Suppressor macrophage (primary cell): Measurements from ENCODE around the gene IFNGR1.

ENCODE experiments used
- DNase-seq, 4 experiments: peaks; one replicate each; pipeline ENCODE4 v3.0.0-alpha.2; 2020 to 2022
- total RNA-seq, 17 experiments: gene quantifications; one replicate each; lab custom pipeline; 2026; ENCODE audit warnings: mixed read lengths in 6 of 17, inconsistent platforms in 3 of 17; lab: John Stamatoyannopoulos, UW

The IFNGR1 gene
- total RNA-seq = 21.8 to 324 (median 168) reads per million in 17 experiments

DNA sequence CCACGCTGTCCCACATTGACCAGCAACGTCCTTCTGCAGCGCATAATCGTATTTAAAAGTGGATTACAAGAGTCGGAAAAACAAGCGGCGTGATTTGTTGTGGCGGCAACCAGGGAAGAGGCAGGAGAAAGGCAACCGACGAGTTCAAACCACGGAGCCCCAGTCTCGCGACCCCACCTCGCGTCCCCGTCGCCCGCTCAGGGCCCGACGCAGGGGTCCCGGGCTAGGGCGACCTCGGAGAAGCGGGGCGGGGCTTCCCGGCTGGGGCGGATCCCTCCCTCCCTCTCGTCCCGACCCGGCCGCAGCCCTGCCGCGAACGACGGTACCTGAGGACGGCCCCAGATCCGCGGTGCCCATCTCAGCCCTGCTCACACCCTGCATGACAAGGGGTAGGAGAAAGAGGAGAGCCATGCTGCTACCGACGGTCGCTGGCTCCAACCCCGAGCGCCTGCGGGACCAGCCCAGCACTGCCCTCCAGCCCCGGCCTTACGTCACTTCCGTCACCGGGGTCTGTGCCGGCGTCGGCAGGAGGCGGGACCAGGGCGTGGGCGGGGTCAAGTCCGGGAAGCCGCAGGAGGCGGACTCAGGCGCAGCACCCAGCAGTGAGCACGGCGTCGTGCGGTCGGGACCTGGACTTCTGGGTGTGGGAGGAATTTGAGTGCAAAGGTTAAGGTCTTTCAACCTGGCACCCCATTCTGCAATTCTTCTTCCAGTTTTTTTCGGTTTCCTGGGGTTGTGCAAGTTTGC lies at the start of gene IFNGR1:
IFNGR1 (minus strand) TSS at position 469 of the 747 bp plus-strand sequence; CDS start at position 411, 58 bp downstream.
- peak; percentile 99 to 100 (median 100) for DNase-seq

DNA sequence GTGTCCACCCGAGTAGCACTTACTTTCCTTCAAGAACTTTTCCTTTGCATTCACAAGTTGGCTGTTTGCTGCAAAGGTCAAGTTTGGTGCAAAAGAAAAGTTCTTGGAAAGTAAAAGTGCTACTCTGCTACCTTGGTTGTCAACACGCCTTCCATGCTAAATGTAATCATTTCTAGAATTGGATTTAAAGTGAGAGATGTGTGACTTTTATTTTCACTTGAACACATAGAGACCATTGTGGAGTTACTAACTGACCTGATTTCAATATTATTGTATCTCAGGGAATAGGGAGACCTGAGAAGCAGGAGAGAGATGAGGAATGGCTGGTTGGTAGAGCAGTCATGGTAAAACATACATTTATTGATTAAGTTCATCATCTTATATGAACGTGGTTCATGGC lies 49.7 kb upstream of the IFNGR1 start:
- DNase-seq = no peak

DNA sequence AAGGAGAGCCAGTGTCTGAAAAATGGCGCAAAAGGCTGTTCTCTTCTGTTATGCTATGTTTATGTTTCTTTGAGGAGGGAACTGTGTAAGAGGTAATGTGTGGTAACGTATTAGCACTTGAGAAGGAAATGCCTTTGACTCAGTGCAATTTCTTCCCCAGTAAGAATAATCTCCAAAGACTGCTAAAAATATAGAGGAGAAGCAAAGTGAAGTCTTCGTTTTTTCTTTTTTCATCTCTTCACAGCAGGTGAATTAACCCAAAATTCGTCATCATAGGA lies 47.1 kb upstream of the IFNGR1 start:
- DNase-seq = peak in 2 of 4 experiments; percentile 14 to 19

DNA sequence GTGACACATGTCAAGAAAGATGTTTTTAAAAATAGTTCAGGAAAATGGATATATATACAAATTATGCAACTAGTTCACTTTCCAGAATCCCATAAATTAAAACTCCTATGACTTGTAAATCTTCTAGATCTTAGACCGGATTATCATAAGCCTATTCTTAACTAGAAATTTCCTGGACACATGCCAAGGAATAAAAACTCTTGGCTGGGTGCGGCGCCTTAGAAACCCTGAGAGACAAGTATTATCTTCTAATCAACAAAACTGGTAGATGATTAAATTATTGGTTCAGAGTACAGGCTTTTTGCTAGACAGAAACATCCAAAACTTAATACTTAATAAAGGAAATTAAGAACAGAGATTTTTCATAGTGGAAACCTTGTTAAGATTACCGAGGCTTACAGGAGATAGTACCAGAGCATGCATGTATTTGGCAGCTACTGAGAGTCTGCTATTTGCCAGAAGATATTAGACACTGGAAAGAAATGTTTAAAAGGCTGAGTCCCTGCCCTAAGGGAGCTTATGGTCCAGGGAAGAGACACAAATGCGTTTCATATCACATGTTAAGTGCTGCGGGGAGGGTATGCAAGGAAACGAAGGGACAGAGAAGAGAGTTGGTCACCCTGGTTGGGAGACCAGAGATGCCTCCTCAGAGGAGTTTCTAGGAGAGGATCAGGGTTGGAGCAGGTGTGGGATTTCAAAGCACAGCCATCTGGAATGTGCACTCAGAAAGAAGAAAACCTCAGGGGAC lies 46.5 kb upstream of the IFNGR1 start:
- no peak for DNase-seq

DNA sequence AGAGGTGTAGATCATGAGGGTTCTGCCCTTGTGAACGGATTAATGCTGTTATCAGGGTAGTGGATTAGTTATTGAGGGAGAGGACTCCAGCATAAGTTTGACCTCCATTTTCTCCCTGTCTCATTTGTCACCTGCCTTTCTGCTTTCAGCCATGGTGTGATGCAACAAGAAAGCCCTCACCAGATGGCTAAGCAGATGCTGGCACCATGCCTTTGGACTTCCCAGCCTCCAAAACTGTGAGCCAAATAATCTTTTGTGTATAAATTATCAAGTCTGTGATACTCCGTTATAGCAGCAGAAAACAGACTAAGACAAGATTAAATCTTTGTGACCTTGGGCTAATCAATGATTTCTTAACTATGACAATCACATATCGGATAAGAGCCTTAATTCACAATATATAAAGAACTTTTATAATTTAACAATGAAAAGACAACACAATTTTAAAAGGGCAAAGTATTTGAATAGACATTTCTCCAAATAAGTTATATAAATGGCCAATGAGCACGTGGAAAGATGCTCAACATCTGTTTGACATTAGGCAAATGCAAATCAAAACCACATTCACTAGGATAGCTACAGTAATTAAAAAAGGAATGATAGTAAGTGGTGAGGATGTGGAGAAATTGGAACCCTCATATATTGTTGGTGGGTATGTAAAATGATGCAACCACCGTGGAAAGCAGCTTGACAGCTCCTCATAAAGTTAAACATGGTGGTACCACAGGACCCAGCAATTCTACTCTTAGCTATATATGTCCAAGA lies 45.3 kb upstream of the IFNGR1 start:
- DNase-seq = no peak

DNA sequence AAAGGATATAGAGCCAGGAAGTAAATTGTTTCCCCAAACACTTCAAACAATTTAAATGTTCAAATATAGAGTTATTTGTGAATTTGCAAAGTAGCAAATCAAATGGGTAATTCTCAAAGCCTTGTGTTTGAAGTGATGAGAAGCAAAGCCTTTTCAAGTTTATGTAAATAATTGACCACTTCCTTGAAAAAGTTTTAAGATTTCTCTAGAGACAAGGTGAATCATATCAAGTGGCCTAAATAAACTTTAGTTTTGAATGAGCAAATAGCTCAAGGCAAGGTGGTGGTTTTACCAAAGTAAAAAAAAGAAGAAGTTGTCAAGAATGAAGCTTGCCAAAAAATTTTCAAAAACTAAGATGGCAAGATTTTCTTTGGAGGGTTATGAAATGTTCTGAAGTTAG lies 42.6 kb upstream of the IFNGR1 start:
- DNase-seq = peak in 1 of 4 experiments; percentile 24

DNA sequence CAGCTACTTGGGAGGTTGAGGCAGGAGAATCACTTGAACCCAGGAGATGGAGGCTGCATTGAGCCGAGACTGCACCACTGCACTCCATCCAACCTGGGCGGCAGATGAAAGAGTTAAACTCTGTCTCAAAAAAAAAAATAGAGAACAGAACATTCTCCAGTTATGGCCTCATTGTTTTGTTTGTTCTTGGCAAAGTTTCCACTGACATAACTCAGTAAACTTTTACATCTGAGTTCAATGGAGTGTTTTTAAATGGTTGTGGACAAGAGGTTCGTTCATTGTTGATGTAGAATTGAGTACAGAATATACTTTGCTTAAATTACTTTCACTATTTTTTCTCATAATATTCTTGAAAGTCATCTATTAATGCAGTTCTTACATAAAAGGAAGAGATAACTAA lies 42.2 kb upstream of the IFNGR1 start:
- DNase-seq = no peak

DNA sequence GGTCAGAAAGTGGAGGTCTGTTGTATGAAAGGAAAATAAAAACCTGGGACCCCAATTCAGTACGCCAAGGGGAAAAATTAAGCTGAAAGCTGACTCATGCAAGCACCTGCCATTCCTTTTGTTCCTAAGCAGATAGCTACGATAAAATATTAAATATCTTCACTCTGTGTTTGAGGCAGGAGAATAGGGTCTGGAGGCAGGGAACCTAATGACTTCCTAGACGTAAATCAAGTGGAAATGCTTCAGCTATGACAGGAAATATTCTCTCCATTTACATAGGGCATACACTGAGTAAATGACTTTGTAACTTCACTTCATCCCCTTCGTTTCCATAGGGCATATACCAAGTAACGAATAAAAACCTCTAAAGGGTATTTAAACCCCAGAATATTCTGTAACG lies 41.0 kb upstream of the IFNGR1 start:
- no peak for DNase-seq

DNA sequence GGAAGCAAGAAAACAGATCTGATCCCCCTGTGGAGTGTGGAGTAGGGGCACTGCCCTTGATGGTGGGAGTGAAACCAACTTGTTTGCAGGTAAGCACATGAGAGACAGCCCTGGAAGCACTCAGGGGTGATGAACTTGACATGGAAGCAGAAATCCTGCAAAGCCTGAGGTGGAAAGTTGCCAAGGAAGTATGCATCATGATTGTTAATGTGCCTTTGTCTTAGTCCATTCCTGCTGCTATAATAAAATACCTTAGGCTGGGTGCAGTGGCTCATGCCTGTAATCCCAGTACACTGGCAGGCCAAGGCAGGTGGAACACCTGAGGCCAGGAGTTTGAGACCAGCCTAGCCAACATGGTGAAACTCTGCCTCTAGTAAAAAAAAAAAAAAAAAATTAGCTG lies 40.2 kb upstream of the IFNGR1 start:
- DNase-seq = no peak

DNA sequence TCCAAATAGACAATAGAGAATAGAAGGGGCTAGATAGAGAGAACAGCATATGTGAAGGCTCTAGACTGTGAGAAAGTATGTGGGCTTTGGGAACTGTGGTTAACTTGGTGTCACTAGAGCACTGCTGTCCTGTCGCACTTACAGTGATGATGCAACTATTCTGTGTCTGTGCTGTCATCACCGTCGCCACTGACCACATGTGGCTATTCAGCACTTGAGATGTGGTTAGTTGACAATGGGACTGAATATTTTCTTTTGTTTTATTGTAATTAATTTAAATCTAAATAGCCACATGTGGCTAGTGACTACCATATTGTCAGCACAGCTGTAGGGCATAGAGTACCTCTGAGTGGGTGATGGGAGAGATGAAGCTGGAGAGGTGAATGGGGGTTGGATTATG lies 39.0 kb upstream of the IFNGR1 start:
- DNase-seq = peak; percentile 55 to 76 (median 64)

DNA sequence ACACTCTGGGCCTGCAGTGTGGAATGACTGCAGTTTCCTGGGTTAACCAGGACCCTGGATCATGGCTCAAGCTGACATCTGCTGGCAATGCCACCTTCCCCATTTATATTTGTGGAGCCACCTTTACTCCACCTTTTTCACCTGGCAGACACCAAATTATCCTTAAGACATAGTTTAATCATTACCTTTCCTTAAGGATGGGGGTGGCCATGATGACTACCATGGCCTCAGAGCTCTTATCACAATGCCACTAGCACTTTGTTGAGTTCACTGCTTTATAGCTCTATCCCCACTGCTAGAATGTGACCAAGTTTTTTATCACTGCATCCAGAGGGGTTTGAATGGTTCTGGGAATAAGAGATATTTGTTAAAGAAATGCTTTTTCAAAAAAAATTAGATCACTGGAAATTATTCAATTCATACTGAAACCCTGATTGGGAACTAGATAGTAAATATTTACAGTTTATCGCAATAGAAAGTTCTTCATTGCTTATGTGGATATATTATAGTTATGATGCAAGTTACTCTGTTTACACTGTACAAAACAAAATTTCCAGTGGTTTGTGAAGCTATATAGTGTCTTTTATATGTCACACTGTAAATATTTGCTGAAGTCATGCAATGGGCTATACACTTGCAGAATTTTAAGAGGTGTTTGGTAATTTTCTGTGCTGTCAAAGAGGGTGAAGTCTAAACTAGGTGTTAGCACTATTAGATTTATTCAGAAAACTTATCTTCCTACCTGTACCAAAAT lies 37.3 kb upstream of the IFNGR1 start:
- no peak for DNase-seq

DNA sequence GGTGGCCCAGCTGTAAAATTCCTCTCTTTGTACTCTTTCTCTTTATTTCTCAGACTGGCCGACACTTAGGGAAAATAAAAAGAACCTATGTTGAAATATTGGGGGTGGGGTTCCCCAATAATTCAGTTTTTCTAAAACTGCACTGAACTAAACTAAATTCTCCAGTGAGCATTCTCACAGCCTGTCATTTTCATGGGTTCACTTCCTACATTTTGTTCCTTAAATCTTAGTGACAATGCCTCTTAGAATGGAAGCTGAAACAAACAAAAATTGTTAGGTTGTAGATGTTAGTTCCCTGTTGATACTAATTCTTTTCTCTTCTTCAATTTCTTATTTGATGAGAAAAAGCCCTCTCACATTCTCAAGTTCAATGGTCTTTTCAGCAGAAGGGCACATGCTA lies 35.8 kb upstream of the IFNGR1 start:
- DNase-seq = peak; percentile 18 to 72 (median 46)

DNA sequence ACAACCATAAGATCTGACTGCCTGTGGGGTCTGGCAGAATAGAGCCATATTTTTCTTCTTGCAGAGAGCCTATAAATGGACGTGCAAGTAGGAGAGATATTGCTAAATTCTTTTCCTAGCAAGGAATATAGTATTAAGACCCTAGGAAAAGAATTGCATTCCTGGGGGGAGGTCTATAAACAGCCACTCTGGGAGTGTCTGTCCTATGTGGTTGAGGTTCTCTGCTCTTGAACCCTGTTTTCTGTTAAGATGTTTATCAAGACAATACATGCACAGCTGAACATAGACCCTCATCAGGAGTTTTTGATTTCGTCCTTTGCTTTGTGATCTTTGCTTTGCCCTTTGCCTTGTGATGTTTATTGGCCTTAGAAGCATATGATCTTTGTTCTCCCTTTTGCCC lies 35.2 kb upstream of the IFNGR1 start:
- DNase-seq = peak in 1 of 4 experiments; percentile 29

DNA sequence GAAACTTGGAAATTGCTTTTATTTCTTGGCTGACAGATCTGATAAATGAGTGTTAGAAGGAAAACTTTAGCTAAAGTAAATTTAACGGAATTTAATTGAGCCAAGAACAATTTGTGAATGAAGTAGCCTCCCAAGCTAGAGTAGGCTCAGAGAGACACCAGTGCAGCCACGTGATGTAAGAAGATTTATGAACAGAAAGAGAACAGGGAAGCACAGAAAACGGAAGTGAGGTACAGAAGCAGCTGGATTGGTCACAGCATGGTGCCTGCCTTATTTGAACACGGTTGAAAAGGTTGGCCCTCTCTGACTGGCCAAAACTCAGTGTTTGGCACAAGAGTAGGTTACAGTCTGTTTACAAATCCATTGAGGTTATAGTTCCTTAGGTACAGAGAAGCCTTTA lies 29.5 kb upstream of the IFNGR1 start:
- DNase-seq = peak; percentile 44 to 83 (median 70)

DNA sequence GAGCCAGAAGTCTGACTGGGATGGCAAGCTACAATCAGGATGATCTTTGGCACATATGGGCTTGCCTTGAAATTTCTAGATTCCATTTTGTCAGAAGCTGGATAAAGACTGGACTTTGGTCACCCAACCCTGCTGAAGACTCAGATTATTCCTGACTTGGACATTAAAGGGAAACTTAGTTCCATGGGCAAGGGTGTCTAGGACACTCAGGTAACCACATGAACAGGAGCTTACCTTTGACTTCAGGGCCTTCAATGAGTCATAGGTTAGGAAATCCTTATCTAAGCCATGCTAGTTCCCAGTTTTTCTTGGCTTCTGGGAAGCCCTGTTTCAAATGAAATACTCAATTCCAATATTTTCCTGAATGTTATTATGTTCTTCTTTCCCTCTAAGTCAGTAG lies 28.5 kb upstream of the IFNGR1 start:
- DNase-seq = no peak

DNA sequence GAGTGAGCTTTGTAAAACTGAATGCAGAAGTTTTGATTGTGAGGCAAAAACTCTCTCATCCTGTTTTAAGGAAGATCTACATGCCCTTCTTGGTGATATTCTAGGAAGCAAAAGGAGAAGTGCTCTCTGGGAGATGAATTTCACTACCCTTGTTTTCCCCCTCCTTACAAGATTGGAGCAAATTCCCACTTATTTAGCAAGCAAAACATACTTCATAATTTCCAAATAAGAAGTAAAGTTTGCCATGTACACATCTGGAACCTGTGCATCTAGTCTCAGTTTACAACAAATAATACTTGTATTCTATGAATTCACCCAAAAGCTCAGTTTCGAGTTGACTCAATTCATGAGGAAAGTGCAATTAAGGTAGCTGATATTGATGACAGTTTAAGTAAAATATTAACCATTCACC lies 27.6 kb upstream of the IFNGR1 start:
- DNase-seq = peak in 3 of 4 experiments; percentile 44 to 77 (median 68)

DNA sequence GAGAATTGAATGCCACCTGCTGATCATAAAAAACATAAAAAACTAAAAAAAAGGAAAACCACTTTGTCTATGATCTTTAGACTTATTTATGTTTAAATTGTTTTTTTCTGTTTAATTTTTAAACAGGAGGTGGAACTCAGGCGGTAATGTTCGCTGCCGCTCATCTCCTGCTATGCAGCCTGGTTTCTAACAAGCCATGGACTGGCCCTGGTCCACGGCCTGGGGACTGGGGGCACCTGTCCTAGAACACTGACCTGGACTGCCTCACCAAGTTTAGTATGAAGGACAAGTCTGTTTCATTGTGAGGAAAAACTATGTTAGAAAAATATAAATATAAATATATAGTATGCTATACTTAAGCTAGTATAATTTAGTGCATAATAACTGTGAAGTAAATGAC lies 27.0 kb upstream of the IFNGR1 start:
- no peak for DNase-seq

DNA sequence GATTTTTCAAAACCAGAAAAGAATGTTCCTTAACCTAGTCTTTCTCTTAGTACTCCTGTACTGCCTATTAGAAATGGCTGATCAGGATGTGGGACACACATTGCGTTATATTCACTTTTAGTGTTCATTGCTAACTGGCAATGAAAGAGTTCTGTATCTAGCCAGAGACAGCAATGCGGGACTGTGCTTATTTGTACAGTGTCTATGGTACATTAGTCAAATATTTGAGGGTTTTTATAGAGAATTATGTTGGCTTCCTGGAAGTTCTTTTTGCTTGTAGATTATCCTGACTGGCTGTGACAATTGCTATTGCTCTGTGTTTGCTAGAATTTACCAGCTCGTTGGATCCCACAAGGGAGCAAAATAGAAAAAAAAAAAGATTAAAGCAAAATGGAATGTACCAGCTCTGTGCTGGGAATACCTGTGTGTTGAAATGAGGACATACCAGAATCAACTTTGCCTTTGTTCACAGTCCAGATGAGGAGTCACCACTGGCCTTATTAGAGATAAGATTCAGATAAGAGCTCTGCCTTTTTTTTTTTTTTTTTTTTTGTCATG lies 22.4 kb upstream of the IFNGR1 start:
- DNase-seq = no peak

DNA sequence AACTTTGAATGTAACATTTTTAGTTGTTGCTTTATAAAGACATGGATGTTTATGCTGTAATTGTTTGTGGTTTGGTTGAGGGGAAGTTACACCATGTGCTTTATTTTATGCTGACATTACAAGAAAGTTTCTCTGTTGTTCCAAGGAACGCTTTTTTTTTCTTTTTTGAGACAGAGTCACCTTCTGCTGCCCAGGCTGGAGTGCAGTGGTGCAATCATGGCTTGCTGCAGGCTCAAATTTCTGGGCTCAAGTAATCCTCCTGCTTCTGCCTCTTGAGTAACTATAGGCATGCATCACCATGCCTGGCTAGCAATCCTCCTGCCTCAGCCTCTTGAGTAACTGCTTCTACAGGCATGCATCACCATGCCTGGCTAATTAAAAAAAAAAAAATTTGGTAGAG lies 21.0 kb upstream of the IFNGR1 start:
- DNase-seq = peak; percentile 89 to 98 (median 94)

DNA sequence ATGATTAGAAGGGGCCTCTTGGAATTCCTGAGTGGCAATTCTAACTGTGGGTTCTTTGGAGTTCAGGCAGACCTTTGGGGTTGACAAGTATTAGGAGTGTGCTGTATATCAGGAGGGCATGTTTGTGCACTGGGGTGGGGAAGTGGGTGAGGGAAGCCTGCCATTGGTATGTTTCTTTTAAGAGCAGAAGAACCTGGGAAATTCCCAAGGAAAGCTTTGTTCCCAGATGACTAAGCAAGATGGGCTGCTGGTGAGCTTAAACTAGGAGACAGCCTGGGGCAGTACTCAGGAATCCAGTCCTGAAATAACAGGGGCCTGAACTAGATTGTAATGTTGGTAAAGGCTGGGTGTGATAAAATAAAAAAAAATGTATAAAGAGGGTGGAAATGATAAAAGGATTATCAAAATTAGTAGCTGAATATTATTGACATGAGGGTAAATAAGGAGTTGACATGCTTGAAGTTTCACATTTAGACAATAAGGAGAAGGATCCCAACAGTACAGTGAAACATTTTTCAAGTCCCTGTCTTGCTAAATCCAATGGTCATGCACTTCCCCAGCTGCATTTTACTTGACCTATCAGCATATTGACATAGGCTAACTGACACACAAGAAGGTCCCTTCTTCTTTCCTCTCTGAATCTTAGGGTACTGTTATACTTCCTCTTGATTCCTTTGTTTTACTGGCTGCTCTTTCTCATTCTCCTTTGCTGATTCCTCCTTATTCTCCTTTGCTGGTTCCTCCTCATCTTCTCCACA lies 18.4 kb upstream of the IFNGR1 start:
- peak; percentile 59 to 85 (median 74) for DNase-seq

DNA sequence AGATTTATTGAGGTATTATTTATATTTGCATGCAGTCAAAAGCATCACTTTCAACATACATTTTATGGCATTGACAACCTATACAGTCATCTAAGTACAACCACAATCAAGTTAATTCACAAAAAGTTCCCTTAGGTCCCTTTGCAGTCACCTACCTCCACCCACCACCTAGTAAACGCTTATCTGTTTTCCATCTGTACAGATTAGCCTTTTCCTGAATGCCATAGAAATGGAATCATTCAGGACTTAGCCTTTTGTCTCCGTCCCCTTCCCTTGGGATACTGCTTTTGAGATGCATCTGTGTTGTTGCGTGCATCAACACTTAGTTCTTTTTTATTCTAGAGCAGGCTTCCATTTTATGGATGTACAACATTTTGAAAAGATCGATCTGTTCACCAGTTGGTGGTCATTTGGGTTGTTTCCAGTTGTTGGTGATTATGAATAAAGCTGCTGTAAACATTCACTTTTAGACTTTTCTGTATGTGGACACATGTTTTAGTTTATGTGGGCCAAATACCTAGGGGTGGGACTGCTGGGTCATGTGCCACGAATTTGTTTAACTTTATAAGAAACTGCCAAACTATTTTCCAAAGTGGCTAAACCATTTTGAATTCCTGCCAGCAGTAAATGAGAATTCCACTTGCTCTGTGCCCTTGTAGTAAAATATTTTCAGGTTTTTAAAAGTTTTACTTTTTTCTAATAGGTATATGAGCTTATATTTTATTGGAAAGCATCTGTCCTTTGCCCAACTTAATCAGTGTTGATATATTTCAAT lies 17.6 kb upstream of the IFNGR1 start:
- DNase-seq = no peak
